CD14-positive monocyte (primary cell): ENCODE results near the gene CDC6. TPM values are rescaled to one million over a fixed set of nuclear protein-coding genes. Genes with fewer than 3 reads are reported as not detected.

Experiments
- DNase-seq, 3 donors: peaks; one replicate each; pipeline ENCODE4 v3.0.0-alpha.2; 2011 to 2022
- H2AFZ ChIP-seq: 2 replicates; pipeline ENCODE4 v1.6.0; 2012; ENCODE audit warnings: mild to moderate bottlenecking, low read depth, low read length, inconsistent platforms; ENCODE audit not compliant: insufficient read depth, poor library complexity, severe bottlenecking
- H3K27ac ChIP-seq, 2 donors: 1 replicate in 1 of 2; 2 replicates in 1 of 2; pipeline ENCODE4 v1.5.1; 2012 to 2013; ENCODE audit warnings: low read length in 2 of 2, control low read depth in 1 of 2, inconsistent platforms in 1 of 2, low read depth in 1 of 2, mild to moderate bottlenecking in 1 of 2
- H3K27me3 ChIP-seq, 2 donors: one replicate each; pipeline versions ENCODE4 v1.6.0 to v1.6.1; 2011 to 2013; ENCODE audit warnings: low read length in 2 of 2; ENCODE audit not compliant: control insufficient read depth in 2 of 2, insufficient read depth in 2 of 2
- H3K36me3 ChIP-seq, 2 donors: replicated peaks in 1 of 2; 1 replicate in 1 of 2; 2 replicates in 1 of 2; pipeline versions ENCODE4 v1.5.1 to v1.6.1; 2012 to 2013; ENCODE audit warnings: low read length in 2 of 2, control low read depth in 1 of 2, inconsistent platforms in 1 of 2, mild to moderate bottlenecking in 1 of 2; ENCODE audit not compliant: insufficient read depth in 2 of 2, control insufficient read depth in 1 of 2
- H3K4me1 ChIP-seq, 2 donors: 1 replicate in 1 of 2; 2 replicates in 1 of 2; pipeline versions ENCODE4 v1.5.1 to v1.6.1; 2012 to 2013; ENCODE audit warnings: low read length in 2 of 2, control low read depth in 1 of 2, inconsistent platforms in 1 of 2, mild to moderate bottlenecking in 1 of 2, moderate library complexity in 1 of 2; ENCODE audit not compliant: insufficient read depth in 2 of 2, control insufficient read depth in 1 of 2
- H3K4me2 ChIP-seq: replicated peaks from 2 replicates; pipeline ENCODE3; 2012; ENCODE audit warnings: low read length, moderate library complexity, mild to moderate bottlenecking; ENCODE audit not compliant: poor library complexity, severe bottlenecking; ENCODE audit errors: extremely low read depth
- H3K4me3 ChIP-seq, 3 experiments: fragments of 200-600 bp in 1 of 3; sonication (generic) in 1 of 3; replicated peaks in 1 of 3; 1 replicate in 2 of 3; 2 replicates in 1 of 3; pipeline ENCODE4 v1.5.1; 2011 to 2013; ENCODE audit warnings: low read length in 3 of 3, mild to moderate bottlenecking in 3 of 3, control low read depth in 2 of 3, low read depth in 2 of 3, inconsistent platforms in 1 of 3, moderate library complexity in 1 of 3
- H3K79me2 ChIP-seq: 2 replicates; pipeline ENCODE4 v1.6.0; 2012; ENCODE audit warnings: mild to moderate bottlenecking, control low read depth, inconsistent platforms, low read length, moderate library complexity; ENCODE audit not compliant: insufficient read depth
- H3K9ac ChIP-seq: 2 replicates; pipeline ENCODE4 v1.6.0; 2017; ENCODE audit warnings: low read length, mild to moderate bottlenecking; ENCODE audit not compliant: insufficient read depth, poor library complexity, severe bottlenecking
- H3K9me3 ChIP-seq, 2 donors: replicated peaks in 1 of 2; 1 replicate in 1 of 2; 2 replicates in 1 of 2; pipeline versions ENCODE4 v1.5.1 to v1.6.1; 2012 to 2013; ENCODE audit warnings: low read length in 2 of 2, control low read depth in 1 of 2; ENCODE audit not compliant: control insufficient read depth in 1 of 2, insufficient read depth in 1 of 2
- H4K20me1 ChIP-seq: 2 replicates; pipeline ENCODE4 v1.6.0; 2012; ENCODE audit warnings: mild to moderate bottlenecking, low read length, control low read depth, moderate library complexity; ENCODE audit not compliant: insufficient read depth
- H3K27ac Mint-ChIP-seq, 7 donors: one replicate each; pipeline ENCODE4 v1.8.0; 2020; ENCODE audit warnings: mild to moderate bottlenecking in 7 of 7, mixed read lengths in 7 of 7, moderate library complexity in 6 of 7, inconsistent platforms in 2 of 7
- H3K27me3 Mint-ChIP-seq, 3 donors: one replicate each; pipeline ENCODE4 v1.8.0; 2021 to 2022; ENCODE audit warnings: low read depth in 3 of 3, mild to moderate bottlenecking in 3 of 3, mixed read lengths in 3 of 3, moderate library complexity in 3 of 3, inconsistent platforms in 1 of 3
- H3K36me3 Mint-ChIP-seq, 2 donors: one replicate each; pipeline ENCODE4 v1.8.0; 2020; ENCODE audit warnings: mixed read lengths in 2 of 2, inconsistent platforms in 1 of 2, mild to moderate bottlenecking in 1 of 2
- H3K4me1 Mint-ChIP-seq: one replicate; pipeline ENCODE4 v1.8.0; 2020; ENCODE audit warnings: mild to moderate bottlenecking, mixed read lengths
- H3K4me3 Mint-ChIP-seq, 2 donors: one replicate each; pipeline ENCODE4 v1.8.0; 2020; ENCODE audit warnings: mild to moderate bottlenecking in 2 of 2, mixed read lengths in 2 of 2, moderate library complexity in 1 of 2
- H3K9me3 Mint-ChIP-seq, 7 donors: one replicate each; pipeline ENCODE4 v1.8.0; 2020 to 2022; ENCODE audit warnings: mixed read lengths in 7 of 7, mild to moderate bottlenecking in 6 of 7, moderate library complexity in 6 of 7, inconsistent platforms in 2 of 7
- CTCF ChIP-seq: fragments of 200-600 bp; IDR thresholded peaks from one replicate; pipeline ENCODE4 v1.8.0; 2022; ENCODE audit warnings: antibody characterized with exemption, mild to moderate bottlenecking
- WGBS: methylation state at CpG from one replicate; pipeline ENCODE4 v1.1.5; 2013; ENCODE audit warnings: missing lambda C conversion rate; ENCODE audit not compliant: insufficient coverage; 5-methylcytosine and 5-hydroxymethylcytosine counted together
- intact Hi-C, 2 donors: fragments of 100-400 bp; cut with micrococcal nuclease; formaldehyde crosslinking; loops; one replicate each; pipeline versions ENCODE4 v1.15.0 to v1.15.1; 2023
- polyA plus RNA-seq, 3 donors: library from polyadenylated mRNA; depleted of rRNA in 1 of 3; unstranded in 2 of 3; stranded (reverse) in 1 of 3; fragments of 300-500 nt in 2 of 3; fragments of >200 nt in 1 of 3; fragmentation: Illumina TruSeq in 2 of 3; gene quantifications; 1 replicate in 2 of 3; 2 replicates in 1 of 3; pipeline ENCODE4 v1.2.3, GENCODE V29; 2012 to 2021

CDC6 gene
- polyA plus RNA-seq, 3 donors = 0.11 to 0.21 TPM; not detected in 1

GRCh38 chr17:40341808-40342503 lies 54.3 kb downstream of the CDC6 start:
- H3K36me3 Mint-ChIP-seq = peaks cover 47 to 63% of the 10 kb centered on the region in 2 donors
- intact Hi-C loops = loop anchor here (2.0 to 5.0 kb wide), 3 partner anchors 19 to 35 kb away; partner anchors contain the start of gene RARA (in 1 of the 2)
- H2AFZ ChIP-seq = no peak overlapping the region
- peaks cover 7 to 26% of the 10 kb centered on the region in 2 donors for H3K36me3 ChIP-seq
- H3K4me1 ChIP-seq = peaks cover 81 to 83% of the 10 kb centered on the region in 2 donors
- TF ChIP-seq CTCF = no peak
- H3K4me3 ChIP-seq = peak overlapping the region; percentile 66 to 99 (median 90)
- H3K27ac Mint-ChIP-seq = peak overlapping the region; percentile 88 to 97 (median 95)
- H3K4me3 Mint-ChIP-seq = peak overlapping the region; percentile 95 to 99
- H3K27ac ChIP-seq = peak overlapping the region; percentile 94 to 97
- peaks cover 72% of the 10 kb centered on the region for H3K4me1 Mint-ChIP-seq
- H3K9me3 Mint-ChIP-seq = peaks cover 0 to 4% (median 0%) of the 10 kb centered on the region in 7 donors
- H3K9ac ChIP-seq = peak overlapping the region; percentile 95
- H4K20me1 ChIP-seq = peaks cover 69% of the 10 kb centered on the region
- H3K4me2 ChIP-seq = peak overlapping the region; percentile 90
- H3K27me3 Mint-ChIP-seq = peaks cover 2 to 6% (median 4%) of the 10 kb centered on the region in 3 donors
- H3K79me2 ChIP-seq = peaks cover 97% of the 10 kb centered on the region
- no peaks in the 10 kb centered on the region for H3K27me3 ChIP-seq
- DNase-seq = peak; percentile 51 to 76 (median 71)
- 0% methylated on average over 31 of the region's 55 CpGs for WGBS
- no peaks in the 10 kb centered on the region for H3K9me3 ChIP-seq

- intact Hi-C loops = loop anchor here (2.0 to 5.0 kb wide), 2 partner anchors 24 to 35 kb away; partner anchors contain the start of gene RARA (in 1 of the 2)
- Mint-ChIP-seq H3K27me3 (peaks cover 2 to 6% (median 4%) of the 10 kb centered on the region in 3 donors), H3K4me3 (peak overlapping the region; percentile 95 to 99), H3K4me1 (peaks cover 71% of the 10 kb centered on the region), H3K27ac (peak overlapping the region; percentile 86 to 97 (median 90)), H3K9me3 (peaks cover 0 to 4% (median 0%) of the 10 kb centered on the region in 7 donors), H3K36me3 (peaks cover 47 to 65% of the 10 kb centered on the region in 2 donors)
- peak overlapping the region; percentile 90 for H3K4me2 ChIP-seq
- no peaks in the 10 kb centered on the region for H3K9me3 ChIP-seq
- 1% methylated on average over 16 of the region's 38 CpGs for WGBS
- peak overlapping the region; percentile 66 to 99 (median 90) for H3K4me3 ChIP-seq
- H2AFZ ChIP-seq = no peak overlapping the region
- DNase-seq = no peak
- H3K27ac ChIP-seq = peak overlapping the region; percentile 94 to 97
- peaks cover 76% of the 10 kb centered on the region for H4K20me1 ChIP-seq
- H3K27me3 ChIP-seq = no peaks in the 10 kb centered on the region
- no peak for TF ChIP-seq CTCF
- peaks cover 97% of the 10 kb centered on the region for H3K79me2 ChIP-seq
- H3K36me3 ChIP-seq = peaks cover 7 to 33% of the 10 kb centered on the region in 2 donors
- peak overlapping the region; percentile 95 for H3K9ac ChIP-seq
- peaks cover 81 to 83% of the 10 kb centered on the region in 2 donors for H3K4me1 ChIP-seq
Measured at GRCh38 chr17:40342504-40343218, 55.0 kb downstream of the CDC6 start.
